Endothelial cell of umbilical vein (primary cell): Measurements from ENCODE around the gene DUSP8. TPM values are rescaled to one million over a fixed set of nuclear protein-coding genes. Genes with fewer than 3 reads are reported as not detected.
"Not testable (repeated sequence)": the region's sequence is repeated elsewhere in the genome, so short reads cannot be mapped to it uniquely, and the experiment has no call there.

Experiments
- BruUV-seq: library from RNA; stranded (reverse); fragments of 400-500 nt; replicated peaks from 2 replicates; lab custom pipeline; 2021; lab: Mats Ljungman, UMichigan
- CTCF ChIA-PET: fragments of 300-600, 350-600 bp; sonication (Branson Sonifier 250); formaldehyde crosslinking; loops from one replicate; lab custom pipeline; 2021; ENCODE audit warnings: antibody characterized with exemption, inconsistent platforms; lab: Charles Lee
- POLR2A ChIA-PET: fragments of 300-600, 350-600 bp; sonication (Branson Sonifier 250); formaldehyde crosslinking; loops from one replicate; lab custom pipeline; 2021; ENCODE audit warnings: antibody characterized with exemption, inconsistent platforms; lab: Charles Lee
- DNase-seq: peaks from one replicate; pipeline ENCODE4 v3.0.0-alpha.2; 2011; ENCODE audit warnings: low read depth, low spot score
- FAIRE-seq: peaks from 2 replicates; lab custom pipeline; 2011; peaks lifted over from hg19 to GRCh38; lab: Jason Lieb, UNC
- H2AFZ ChIP-seq: 2 replicates; pipeline ENCODE4 v1.6.0; 2012; ENCODE audit warnings: low read depth, low read length, control low read depth, inconsistent platforms
- H3K27ac ChIP-seq: 2 replicates; pipeline ENCODE4 v1.5.1; 2011; ENCODE audit warnings: low read depth, mild to moderate bottlenecking, control low read depth, low read length, moderate library complexity; ENCODE audit not compliant: insufficient read depth
- H3K27me3 ChIP-seq, 2 experiments: 2 replicates each; pipeline versions ENCODE4 v1.6.0 to v1.6.1; 2011; ENCODE audit warnings: low read length in 2 of 2, mixed read lengths in 1 of 2; ENCODE audit not compliant: control insufficient read depth in 2 of 2, insufficient read depth in 2 of 2
- H3K36me3 ChIP-seq, 2 experiments: 2 replicates in 1 of 2; 3 replicates in 1 of 2; pipeline ENCODE4 v1.5.1; 2011; ENCODE audit warnings: low read length in 2 of 2, mild to moderate bottlenecking in 1 of 2, moderate library complexity in 1 of 2; ENCODE audit not compliant: control insufficient read depth in 2 of 2, insufficient read depth in 2 of 2; ENCODE audit errors: extremely low read depth in 1 of 2
- H3K4me1 ChIP-seq: 3 replicates; pipeline ENCODE4 v1.5.1; 2011; ENCODE audit warnings: mild to moderate bottlenecking, low read length; ENCODE audit not compliant: control insufficient read depth, insufficient read depth; ENCODE audit errors: extremely low read depth
- H3K4me2 ChIP-seq: 2 replicates; pipeline ENCODE4 v1.6.1; 2011; ENCODE audit warnings: low read length, control low read depth, mixed read lengths; ENCODE audit not compliant: insufficient read depth
- H3K4me3 ChIP-seq, 3 experiments: fragments of 200-600 bp in 1 of 3; sonication (generic), shearing (Covaris generic) in 1 of 3; replicated peaks in 1 of 3; 2 replicates each; pipeline ENCODE4 v1.5.1; 2011 to 2016; ENCODE audit warnings: control low read depth in 3 of 3, low read length in 3 of 3, mild to moderate bottlenecking in 2 of 3, inconsistent platforms in 1 of 3, low read depth in 1 of 3, moderate library complexity in 1 of 3; ENCODE audit not compliant: insufficient read depth in 1 of 3
- H3K79me2 ChIP-seq: 2 replicates; pipeline ENCODE4 v1.6.0; 2012; ENCODE audit warnings: low read length, inconsistent platforms; ENCODE audit not compliant: control insufficient read depth, insufficient read depth
- H3K9ac ChIP-seq: replicated peaks from 2 replicates; pipeline ENCODE3; 2011; ENCODE audit warnings: low read length, control low read depth; ENCODE audit not compliant: insufficient read depth; ENCODE audit errors: extremely low read depth
- H3K9me1 ChIP-seq: replicated peaks from 3 replicates; pipeline ENCODE4 v1.6.0; 2011; ENCODE audit warnings: mild to moderate bottlenecking, low read length; ENCODE audit not compliant: control insufficient read depth, insufficient read depth; ENCODE audit errors: extremely low read depth
- H3K9me3 ChIP-seq: replicated peaks from 2 replicates; pipeline ENCODE4 v1.5.1; 2012; ENCODE audit warnings: low read length, inconsistent platforms; ENCODE audit not compliant: control insufficient read depth, insufficient read depth
- H4K20me1 ChIP-seq: replicated peaks from 2 replicates; pipeline ENCODE3; 2011; ENCODE audit warnings: mild to moderate bottlenecking, low read length; ENCODE audit not compliant: control insufficient read depth, insufficient read depth; ENCODE audit errors: extremely low read depth
- CTCF ChIP-seq, 2 donors: IDR thresholded peaks; 1 replicate in 1 of 2; 2 replicates in 1 of 2; pipeline ENCODE4 v1.5.1; 2011; ENCODE audit warnings: low read length in 2 of 2, mild to moderate bottlenecking in 2 of 2, moderate library complexity in 2 of 2, control low read depth in 1 of 2, inconsistent platforms in 1 of 2, low read depth in 1 of 2; ENCODE audit not compliant: insufficient read depth in 1 of 2; ENCODE audit errors: extremely low read depth in 1 of 2
- EZH2 ChIP-seq: IDR thresholded peaks from 2 replicates; pipeline ENCODE4 v1.6.1; 2012; ENCODE audit warnings: borderline replicate concordance, low read depth, mild to moderate bottlenecking, moderate library complexity, low read length, inconsistent platforms; ENCODE audit not compliant: severe bottlenecking
- FOS ChIP-seq: IDR thresholded peaks from 2 replicates; pipeline ENCODE4 v1.6.1; 2011; ENCODE audit warnings: mild to moderate bottlenecking, low read length, moderate library complexity, borderline replicate concordance; ENCODE audit not compliant: insufficient read depth
- GATA2 ChIP-seq: IDR thresholded peaks from 2 replicates; pipeline ENCODE4 v1.7.0; 2011; ENCODE audit warnings: low read depth, mild to moderate bottlenecking, moderate library complexity, mixed read lengths, low read length; ENCODE audit not compliant: insufficient read length, insufficient read depth
- JUN ChIP-seq: IDR thresholded peaks from 2 replicates; pipeline ENCODE4 v1.6.1; 2011; ENCODE audit warnings: borderline replicate concordance, low read depth; ENCODE audit not compliant: insufficient read length, insufficient read depth
- MAX ChIP-seq: IDR thresholded peaks from 2 replicates; pipeline ENCODE4 v1.6.1; 2011; ENCODE audit not compliant: insufficient read depth, insufficient read length
- MYC ChIP-seq: IDR thresholded peaks from one replicate; pipeline ENCODE4 v1.6.1; 2011; ENCODE audit warnings: mild to moderate bottlenecking, low read depth, low read length
- POLR2A ChIP-seq: IDR thresholded peaks from 2 replicates; pipeline ENCODE4 v1.6.1; 2012; ENCODE audit warnings: low read depth, mild to moderate bottlenecking, control low read depth, low read length
- POLR2AphosphoS5 ChIP-seq: IDR thresholded peaks from 2 replicates; pipeline ENCODE4 v1.6.1; 2012; ENCODE audit warnings: low read depth, mild to moderate bottlenecking, control low read depth, low read length, moderate library complexity; ENCODE audit not compliant: insufficient read depth
- dilution Hi-C: fragments of 300-500 bp; cut with MboI; formaldehyde crosslinking; loops from one replicate; pipeline ENCODE4 v1.15.0; 2019; ENCODE audit warnings: low sequenced_read_pairs; ENCODE audit not compliant: extremely low pct_ligation_motif_present
- intact Hi-C: fragments of 100-400 bp; cut with micrococcal nuclease; formaldehyde crosslinking; loops from one replicate; pipeline ENCODE4 v1.10.0; 2022
- polyA plus RNA-seq, 4 experiments: library from polyadenylated mRNA; depleted of rRNA in 3 of 4; stranded (reverse) in 3 of 4; unstranded in 1 of 4; fragments of >200 nt; gene quantifications; 2 replicates each; pipeline versions ENCODE4 v1.2.1 to v1.2.3, GENCODE V29; 2011 to 2012; ENCODE audit warnings: missing spikeins in 1 of 4
- total RNA-seq: library from RNA; stranded (reverse); gene quantifications from 2 replicates; pipeline ENCODE4 v1.2.3, GENCODE V29; 2021

Gene DUSP8
- total and polyA plus RNA-seq, 2 donors (not counting 3 experiments of a cell fraction or from before 2014, with no cell fraction given) = 4.6 to 5.9 TPM

DNA sequence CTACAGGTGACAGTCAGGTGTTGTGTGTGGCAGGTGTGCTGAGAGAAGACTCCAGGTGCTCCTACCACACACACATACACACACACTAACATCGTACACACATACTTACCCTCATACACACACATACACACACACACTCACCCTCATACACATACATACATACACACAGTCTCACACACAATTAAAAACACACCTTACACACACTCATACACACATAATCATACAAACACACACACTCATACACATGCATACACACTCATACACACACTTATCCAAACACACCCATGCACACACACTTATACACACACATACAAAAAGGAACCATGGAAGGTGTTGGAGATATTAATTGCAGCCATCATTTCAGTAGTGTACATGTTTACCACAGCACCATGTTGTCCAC is 31.6 kb upstream of the DUSP8 start:
- Histone ChIP-seq H3K4me3 (no peak overlapping the region), H3K4me2 (no peak overlapping the region), H3K9ac (no peak overlapping the region), H3K4me1 (no peaks in the 10 kb centered on the region), H3K9me3 (no peaks in the 10 kb centered on the region), H3K36me3 (no peaks in the 10 kb centered on the region), H3K9me1 (no peaks in the 10 kb centered on the region), H4K20me1 (no peaks in the 10 kb centered on the region), H2AFZ (no peak overlapping the region), H3K27me3 (peaks cover 0 to 2% of the 10 kb centered on the region in 2 experiments), H3K27ac (no peak overlapping the region), H3K79me2 (no peaks in the 10 kb centered on the region)
- ChIA-PET POLR2A (no interaction called here), CTCF (no interaction called here)
- DNase-seq (no peak), FAIRE-seq (no peak)
- intact Hi-C loops (no loop called here), dilution Hi-C loops (no loop called here)
- no TSS peak for BruUV-seq
- no peak for TF ChIP-seq GATA2
- TF ChIP-seq POLR2A = no peak
- no peak for TF ChIP-seq FOS
- TF ChIP-seq POLR2AphosphoS5 = no peak
- TF ChIP-seq MYC = no peak
- TF ChIP-seq MAX = no peak
- TF ChIP-seq EZH2 = no peak
- TF ChIP-seq JUN = no peak
- TF ChIP-seq CTCF (IDR thresholded peaks at IDR 0.05; ENCODE audit: extremely low read depth in 1 of 2, insufficient read depth in 1 of 2, low read depth in 1 of 2, low read length in 2 of 2) = no peak

DNA sequence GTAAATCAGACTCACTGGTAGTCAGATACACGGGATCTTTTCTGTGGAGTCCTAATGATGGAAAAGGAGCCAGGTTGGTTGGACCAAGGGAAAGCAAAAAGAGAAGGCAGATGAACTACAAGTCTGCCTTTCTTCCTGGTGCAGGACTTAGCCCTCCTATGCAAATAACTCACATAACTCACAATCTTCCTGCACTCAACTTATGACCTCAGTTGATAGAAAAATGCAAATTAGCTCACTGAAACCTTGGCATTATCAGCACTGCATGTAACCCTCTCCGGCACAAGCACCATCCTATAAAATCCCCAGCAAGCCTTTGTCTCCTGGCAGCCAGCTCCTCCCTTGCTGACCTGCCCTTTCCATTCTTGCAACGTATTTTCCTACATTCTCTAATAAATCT is 29.6 kb upstream of the DUSP8 start:
- H3K4me3 ChIP-seq, H3K79me2 ChIP-seq, BruUV-seq, POLR2A ChIA-PET, H3K36me3 ChIP-seq, H3K4me1 ChIP-seq, H4K20me1 ChIP-seq, CTCF ChIA-PET, H3K9ac ChIP-seq, H3K9me3 ChIP-seq, dilution Hi-C loops, intact Hi-C loops, H2AFZ ChIP-seq, H3K27ac ChIP-seq, H3K9me1 ChIP-seq, H3K4me2 ChIP-seq, FAIRE-seq, H3K27me3 ChIP-seq, DNase-seq: not testable (repeated sequence)
